ENCODE measurements around the gene FAM120C. TPM values are rescaled to one million over a fixed set of nuclear protein-coding genes. Genes with fewer than 3 reads are reported as not detected.

Gene FAM120C
- total RNA-seq, 1 experiment from 2014 or later, result 6.1 TPM

GRCh38 chrX:54029529-54030143 is 153.4 kb downstream of the FAM120C start (continued):
- no peak for TF ChIP-seq CEBPB (IDR thresholded peaks at IDR 0.05; ENCODE audit: low read depth)
- no peak for TF ChIP-seq FOSL1 (IDR thresholded peaks at IDR 0.05; ENCODE audit: low read depth)
- no peak for TF ChIP-seq ELF1 (IDR thresholded peaks at IDR 0.05; ENCODE audit: borderline replicate concordance, low read depth)
- TF ChIP-seq EGR1 (IDR thresholded peaks at IDR 0.05; ENCODE audit: low read depth), result no peak
- no peak for TF ChIP-seq SP1 (IDR thresholded peaks at IDR 0.05; ENCODE audit: low read depth)

DNA sequence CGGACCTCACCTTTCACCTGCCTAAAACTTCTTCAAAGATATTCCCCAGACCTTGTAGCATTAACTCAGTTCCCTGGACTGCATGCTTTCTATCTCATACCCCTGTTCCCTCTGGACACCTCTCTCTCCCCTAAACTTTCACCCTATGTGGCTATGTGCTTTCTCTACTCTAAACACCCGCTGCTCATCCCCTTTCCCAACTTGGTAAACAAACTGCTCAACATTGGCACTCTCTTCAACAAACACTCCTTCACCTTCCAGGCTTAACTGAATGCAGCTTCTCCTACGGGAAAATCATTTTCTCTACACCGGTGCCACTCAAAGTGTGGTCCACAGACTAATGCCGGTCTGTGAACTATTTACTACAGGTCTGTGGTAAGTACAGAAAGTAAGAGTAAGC is 158.7 kb downstream of the FAM120C start:
- Histone ChIP-seq H3K79me2 (ENCODE audit: insufficient read depth, low read length) (no peaks in the 10 kb centered on the region), H3K9me2 (ENCODE audit: insufficient read depth) (no peaks in the 10 kb centered on the region), H2AFZ (ENCODE audit: low read depth, low read length, poor library complexity, severe bottlenecking) (no peak overlapping the region), H3K4me2 (ENCODE audit: low read length) (no peak overlapping the region), H3K9ac (ENCODE audit: low read length) (no peak overlapping the region), H4K20me1 (ENCODE audit: insufficient read depth) (no peaks in the 10 kb centered on the region), H3K27me3 (ENCODE audit: insufficient read depth, low read length) (no peaks in the 10 kb centered on the region), H3K4me3 (replicated peaks in 1 of 2; ENCODE audit: low read depth in 1 of 2, low read length in 2 of 2) (no peak overlapping the region), H3K36me3 (ENCODE audit: control insufficient read depth in 1 of 2, insufficient read depth in 2 of 2, low read length in 2 of 2) (peaks cover 0 to 3% of the 10 kb centered on the region in 2 experiments; a peak in 2 of 4 replicates), H3K27ac (ENCODE audit: low read depth, low read length) (no peak overlapping the region), H3K9me3 (ENCODE audit: control insufficient read depth in 1 of 2, insufficient read depth in 1 of 2, low read depth in 1 of 2, low read length in 2 of 2) (no peaks in the 10 kb centered on the region), H3K4me1 (ENCODE audit: control insufficient read depth in 1 of 2, insufficient read depth in 2 of 2, low read length in 2 of 2) (no peaks in the 10 kb centered on the region)
- CTCF ChIA-PET, result no interaction called here
- RAD21 ChIA-PET (ENCODE audit: low non-redundant PET in 1 of 2, low total read pairs in 2 of 2, uncharacterized antibody in 2 of 2, unreplicated experiment in 2 of 2), result no interaction called here
- intact Hi-C loops (cut with micrococcal nuclease), result no loop called here
- POLR2A ChIA-PET, result no interaction called here
- DNase-seq (ENCODE audit: low read depth, low spot score) (no peak), ATAC-seq (no peak)
- TF ChIP-seq EZH2phosphoT487 (IDR thresholded peaks at IDR 0.05; ENCODE audit: borderline replicate concordance) (no peak), ELF1 (IDR thresholded peaks at IDR 0.05; ENCODE audit: borderline replicate concordance, low read depth) (no peak), FOSL1 (IDR thresholded peaks at IDR 0.05; ENCODE audit: low read depth) (no peak), ZFX (IDR thresholded peaks at IDR 0.05) (no peak), EZH2 (IDR thresholded peaks at IDR 0.05) (no peak), SP1 (IDR thresholded peaks at IDR 0.05; ENCODE audit: low read depth) (no peak), TCF7L2 (IDR thresholded peaks at IDR 0.05; ENCODE audit: borderline replicate concordance, extremely low read depth, insufficient read depth, insufficient read length) (no peak), ZBTB33 (IDR thresholded peaks at IDR 0.05; ENCODE audit: extremely low read depth, insufficient replicate concordance, low read length) (no peak), CTCF (IDR thresholded peaks at IDR 0.05 in 2 of 3, conservative IDR thresholded peaks at IDR 0.05 in 1 of 3; ENCODE audit: borderline replicate concordance in 1 of 3, insufficient read depth in 1 of 3, low read depth in 2 of 3, low read length in 2 of 3) (no peak), POLR2A (IDR thresholded peaks at IDR 0.05; ENCODE audit: borderline replicate concordance, extremely low read depth, insufficient read depth, insufficient read length) (no peak), MAX (IDR thresholded peaks at IDR 0.05) (no peak)
- TF ChIP-seq, protein P1, sequence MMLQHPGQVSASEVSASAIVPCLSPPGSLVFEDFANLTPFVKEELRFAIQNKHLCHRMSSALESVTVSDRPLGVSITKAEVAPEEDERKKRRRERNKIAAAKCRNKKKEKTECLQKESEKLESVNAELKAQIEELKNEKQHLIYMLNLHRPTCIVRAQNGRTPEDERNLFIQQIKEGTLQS (IDR thresholded peaks at IDR 0.05), result no peak
- no TSS peak for BruUV-seq (replicated peaks)
